Measurements from ENCODE around the gene ERICH6.

Gene ERICH6

DNA sequence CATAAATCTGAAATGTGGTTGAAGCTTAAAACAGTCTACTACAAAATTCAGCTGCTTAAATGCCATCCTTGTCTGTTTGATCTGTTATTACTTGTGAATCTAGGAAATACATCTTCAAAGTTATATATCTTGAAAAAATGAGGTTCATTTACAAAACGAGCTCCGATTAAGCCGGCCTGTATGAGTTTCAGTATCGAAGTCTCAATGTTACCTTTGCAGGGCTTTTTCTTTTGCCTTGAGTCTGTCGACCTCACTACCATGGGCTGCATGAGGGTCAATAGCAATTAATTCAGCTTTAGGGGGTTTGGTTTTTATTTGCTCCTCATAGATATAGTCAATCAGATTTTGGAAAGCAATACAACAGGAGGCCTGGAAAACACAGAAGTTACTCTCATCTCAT is 23.2 kb downstream of the ERICH6 start:
- no peaks in the 10 kb centered on the region for H3K79me2 ChIP-seq (ENCODE audit: insufficient read depth, low read length)
- H3F3A ChIP-seq (ENCODE audit: insufficient read depth), result no peaks in the 10 kb centered on the region
- peaks cover 7% of the 10 kb centered on the region; the same call in 1 of the 2 replicates for H3K9me3 ChIP-seq (ENCODE audit: insufficient read depth, low read length)
- 0 out of 2 replicates have a peak overlapping the region, but pooled peaks have one; percentile 13 for H3K9ac ChIP-seq (ENCODE audit: low read length)
- peak overlapping the region; percentile 47 for H3K4me2 ChIP-seq (ENCODE audit: low read depth, low read length, poor library complexity, severe bottlenecking)
- H3K9me2 ChIP-seq (replicated peaks; ENCODE audit: insufficient read depth, low read length), result no peaks in the 10 kb centered on the region
- TF ChIP-seq EZH2phosphoT487 (conservative IDR thresholded peaks at IDR 0.05; ENCODE audit: low read length), result no peak
- TF ChIP-seq CTCF (IDR thresholded peaks at IDR 0.05; ENCODE audit: insufficient read depth, low read length, poor library complexity, severe bottlenecking), result no peak
- peak overlapping the region; percentile 33 for H2AFZ ChIP-seq (ENCODE audit: low read depth, low read length, severe bottlenecking)
- 0 out of 2 replicates have a peak, but pooled peaks cover 5% of the 10 kb centered on the region for H3K36me3 ChIP-seq (ENCODE audit: low read length)
- H3K4me3 ChIP-seq (ENCODE audit: insufficient read depth, low read length, poor library complexity, severe bottlenecking), result peak overlapping the region; percentile 13
- no peaks in the 10 kb centered on the region for H4K20me1 ChIP-seq (ENCODE audit: low read depth, low read length)
- H3K27ac ChIP-seq (ENCODE audit: low read depth, low read length), result peak overlapping the region; percentile 50
- no peaks in the 10 kb centered on the region for H3K27me3 ChIP-seq (ENCODE audit: low read length)

GRCh38 chr3:150675587-150675986 is 28.1 kb downstream of the ERICH6 start:
- TF ChIP-seq CTCF (IDR thresholded peaks at IDR 0.05; ENCODE audit: insufficient read depth, low read length, poor library complexity, severe bottlenecking) (no peak), EZH2phosphoT487 (conservative IDR thresholded peaks at IDR 0.05; ENCODE audit: low read length) (no peak)

DNA sequence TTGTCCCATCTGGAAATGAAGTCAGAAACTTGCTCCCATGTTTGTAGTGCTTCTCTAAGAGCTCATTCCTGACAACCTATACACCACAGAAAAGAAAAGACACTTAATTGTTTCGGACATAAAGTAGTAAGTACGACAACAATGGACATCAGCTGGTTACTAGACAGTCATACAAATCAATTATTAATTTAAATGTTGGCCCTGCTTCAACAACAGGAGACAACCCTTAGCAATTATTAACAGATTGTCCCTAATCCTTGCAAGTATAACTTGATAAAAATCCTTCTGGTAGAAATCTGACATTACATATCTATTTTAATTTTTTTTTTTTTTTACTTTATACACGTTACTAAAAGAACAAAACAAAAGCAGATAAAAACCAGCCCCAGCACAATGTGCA is 29.8 kb downstream of the ERICH6 start:
- TF ChIP-seq CTCF (IDR thresholded peaks at IDR 0.05; ENCODE audit: insufficient read depth, low read length, poor library complexity, severe bottlenecking), result no peak
- no peak for TF ChIP-seq EZH2phosphoT487 (conservative IDR thresholded peaks at IDR 0.05; ENCODE audit: low read length)
- no peak overlapping the region for H3K4me2 ChIP-seq (ENCODE audit: low read depth, low read length, poor library complexity, severe bottlenecking)
- H3K4me3 ChIP-seq (ENCODE audit: insufficient read depth, low read length, poor library complexity, severe bottlenecking), result no peak overlapping the region
- no peaks in the 10 kb centered on the region for H3K27me3 ChIP-seq (ENCODE audit: low read length)
- H3F3A ChIP-seq (ENCODE audit: insufficient read depth), result no peaks in the 10 kb centered on the region
- H3K9ac ChIP-seq (ENCODE audit: low read length), result no peak overlapping the region
- H3K9me3 ChIP-seq (ENCODE audit: insufficient read depth, low read length), result peaks cover 11% of the 10 kb centered on the region; the same call in 1 of the 2 replicates
- no peak overlapping the region for H3K27ac ChIP-seq (ENCODE audit: low read depth, low read length)
- H3K79me2 ChIP-seq (ENCODE audit: insufficient read depth, low read length), result no peaks in the 10 kb centered on the region
- no peaks in the 10 kb centered on the region for H3K9me2 ChIP-seq (replicated peaks; ENCODE audit: insufficient read depth, low read length)
- H3K36me3 ChIP-seq (ENCODE audit: low read length), result 0 out of 2 replicates have a peak, but pooled peaks cover 5% of the 10 kb centered on the region
- H4K20me1 ChIP-seq (ENCODE audit: low read depth, low read length), result no peaks in the 10 kb centered on the region
- no peak overlapping the region for H2AFZ ChIP-seq (ENCODE audit: low read depth, low read length, severe bottlenecking)

More at GRCh38 chr3:150675587-150675986, 28.1 kb downstream of the ERICH6 start:
- no peaks in the 10 kb centered on the region for H3K27me3 ChIP-seq (ENCODE audit: low read length)
- 0 out of 2 replicates have a peak, but pooled peaks cover 5% of the 10 kb centered on the region for H3K36me3 ChIP-seq (ENCODE audit: low read length)
- H3K4me2 ChIP-seq (ENCODE audit: low read depth, low read length, poor library complexity, severe bottlenecking), result no peak overlapping the region
- H3K27ac ChIP-seq (ENCODE audit: low read depth, low read length), result no peak overlapping the region
- no peaks in the 10 kb centered on the region for H3F3A ChIP-seq (ENCODE audit: insufficient read depth)
- H2AFZ ChIP-seq (ENCODE audit: low read depth, low read length, severe bottlenecking), result no peak overlapping the region
- H3K79me2 ChIP-seq (ENCODE audit: insufficient read depth, low read length), result no peaks in the 10 kb centered on the region
- no peaks in the 10 kb centered on the region for H4K20me1 ChIP-seq (ENCODE audit: low read depth, low read length)
- no peak overlapping the region for H3K4me3 ChIP-seq (ENCODE audit: insufficient read depth, low read length, poor library complexity, severe bottlenecking)
- no peaks in the 10 kb centered on the region for H3K9me2 ChIP-seq (replicated peaks; ENCODE audit: insufficient read depth, low read length)
- no peak overlapping the region for H3K9ac ChIP-seq (ENCODE audit: low read length)
- H3K9me3 ChIP-seq (ENCODE audit: insufficient read depth, low read length), result peaks cover 11% of the 10 kb centered on the region; the same call in 1 of the 2 replicates

All from SU-DHL-6 (cell line).